IPS-18a (cell line): ENCODE data around the gene AURKA.

ENCODE experiments used
- H3K27ac ChIP-seq: one replicate; pipeline ENCODE4 v1.5.1; 2013; ENCODE audit warnings: low read length
- H3K27me3 ChIP-seq: one replicate; pipeline ENCODE4 v1.6.1; 2013; ENCODE audit warnings: mild to moderate bottlenecking, low read length; ENCODE audit not compliant: control insufficient read depth, insufficient read depth
- H3K36me3 ChIP-seq: one replicate; pipeline ENCODE4 v1.6.1; 2013; ENCODE audit warnings: low read depth, low read length; ENCODE audit not compliant: control insufficient read depth
- H3K4me1 ChIP-seq: one replicate; pipeline ENCODE4 v1.6.1; 2013; ENCODE audit warnings: low read depth, low read length; ENCODE audit not compliant: control insufficient read depth
- H3K4me3 ChIP-seq: one replicate; pipeline ENCODE4 v1.5.1; 2013; ENCODE audit warnings: low read length
- H3K9ac ChIP-seq: one replicate; pipeline ENCODE4 v1.6.1; 2013; ENCODE audit warnings: mild to moderate bottlenecking, low read length, moderate library complexity
- H3K9me3 ChIP-seq: one replicate; pipeline ENCODE4 v1.6.1; 2013; ENCODE audit warnings: low read depth, low read length; ENCODE audit not compliant: control insufficient read depth

AURKA gene

DNA sequence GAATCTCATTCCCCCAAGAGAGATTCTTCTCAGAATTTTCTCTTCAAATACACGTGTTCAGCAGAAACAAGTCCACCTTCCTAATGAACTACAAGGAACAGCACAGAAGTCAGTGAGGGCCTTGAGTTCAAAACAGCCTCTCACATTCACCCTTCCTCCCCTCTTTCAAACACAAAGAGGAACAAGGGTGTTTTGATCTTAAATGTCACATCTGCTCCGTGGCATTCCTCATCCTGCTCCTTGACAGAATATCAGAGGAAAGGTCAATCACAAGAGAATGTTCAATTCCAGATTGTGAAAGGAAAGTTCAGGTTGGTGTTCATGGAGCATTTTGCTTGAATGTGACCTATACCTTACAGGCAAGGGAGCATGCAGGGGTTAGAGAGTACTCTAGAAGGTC is 68.8 kb downstream of the AURKA start:
- H3K36me3 ChIP-seq = no peaks in the 10 kb centered on the region
- peaks cover 49% of the 10 kb centered on the region for H3K9me3 ChIP-seq
- no peak overlapping the region for H3K4me3 ChIP-seq
- H3K27ac ChIP-seq = no peak overlapping the region
- no peaks in the 10 kb centered on the region for H3K27me3 ChIP-seq
- H3K9ac ChIP-seq = no peak overlapping the region
- H3K4me1 ChIP-seq = no peaks in the 10 kb centered on the region

DNA sequence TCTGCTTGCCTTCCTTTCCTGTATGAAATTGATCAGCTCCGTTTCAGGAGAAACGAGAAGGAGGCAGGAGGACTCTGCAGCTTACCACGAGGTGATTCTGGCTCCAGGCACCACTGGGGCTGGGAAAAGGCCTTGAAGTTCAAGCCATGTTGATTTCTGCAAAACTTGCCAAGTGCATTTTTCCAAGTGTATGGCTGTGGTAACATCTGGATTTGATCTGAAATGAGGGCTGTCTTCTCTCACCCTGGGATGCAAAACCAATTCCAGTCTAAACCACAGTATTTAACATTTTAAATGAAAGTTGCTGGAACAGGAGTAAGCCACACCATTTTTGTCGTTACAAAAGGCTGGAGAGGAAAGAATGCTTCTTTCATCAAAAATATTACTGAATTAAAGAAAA is 69.3 kb downstream of the AURKA start:
- H3K9me3 ChIP-seq = peaks cover 53% of the 10 kb centered on the region
- no peak overlapping the region for H3K9ac ChIP-seq
- H3K4me3 ChIP-seq = no peak overlapping the region
- H3K27me3 ChIP-seq = no peaks in the 10 kb centered on the region
- no peaks in the 10 kb centered on the region for H3K36me3 ChIP-seq
- no peak overlapping the region for H3K27ac ChIP-seq
- H3K4me1 ChIP-seq = no peaks in the 10 kb centered on the region
